DMS79 treated with DMSO at 0.1 percent for 48 hours (cell line): ENCODE data around the gene CDC42EP2.

Experiments
- DNase-seq: peaks from one replicate; lab custom pipeline; 2025; lab: John Stamatoyannopoulos, UW

Gene CDC42EP2

GRCh38 chr11:65356394-65356972 is 41.8 kb downstream of the CDC42EP2 start:
- DNase-seq: peak; percentile 32

GRCh38 chr11:65357856-65358356 is 43.2 kb downstream of the CDC42EP2 start:
- DNase-seq: no peak

GRCh38 chr11:65362320-65362931 is 47.8 kb downstream of the CDC42EP2 start:
- no peak for DNase-seq

GRCh38 chr11:65362966-65363365 is 48.3 kb downstream of the CDC42EP2 start:
- no peak for DNase-seq

GRCh38 chr11:65363770-65364169 is 49.1 kb downstream of the CDC42EP2 start:
- DNase-seq: no peak

GRCh38 chr11:65366340-65366773 is 51.7 kb downstream of the CDC42EP2 start:
- DNase-seq: peak; percentile 88

- DNase-seq: no peak
These were observed 56.0 kb downstream of the CDC42EP2 start for GRCh38 chr11:65370659-65371049.
